HEK293 (cell line): ENCODE results near the gene MYO1C.

Experiments used
- BCL11A ChIP-seq: fragments of 450-650 bp; formaldehyde crosslinking; IDR thresholded peaks from 2 replicates; pipeline ENCODE4 v1.5.1; 2016; ENCODE audit warnings: low read depth, missing biosample characterization, missing genetic modification characterization
- HOXA7 ChIP-seq: sonication (generic); formaldehyde crosslinking; IDR thresholded peaks from 2 replicates; pipeline ENCODE4 v1.8.1; 2022; ENCODE audit warnings: missing genetic modification reagents, borderline replicate concordance
- KLF10 ChIP-seq: fragments of 450-650 bp; IDR thresholded peaks from 2 replicates; pipeline ENCODE4 v1.5.1; 2018; ENCODE audit warnings: missing biosample characterization, mild to moderate bottlenecking, missing genetic modification characterization
- SETDB1 ChIP-seq: IDR thresholded peaks from one replicate; pipeline ENCODE4 v1.6.1; 2017; ENCODE audit warnings: mild to moderate bottlenecking, low read length, moderate library complexity, mixed read lengths; ENCODE audit not compliant: insufficient read length
- TRIM28 ChIP-seq: IDR thresholded peaks from 2 replicates; pipeline ENCODE4 v1.6.1; 2011; ENCODE audit warnings: low read length, control low read depth, borderline replicate concordance
- ZNF10 ChIP-seq: fragments of 450-650 bp; formaldehyde crosslinking; IDR thresholded peaks from 2 replicates; pipeline ENCODE4 v1.5.1; 2017; ENCODE audit warnings: missing biosample characterization, missing genetic modification characterization
- ZNF157 ChIP-seq: fragments of 450-650 bp; formaldehyde crosslinking; IDR thresholded peaks from 2 replicates; pipeline ENCODE4 v1.5.1; 2016; ENCODE audit warnings: missing biosample characterization, missing genetic modification characterization
- ZNF426 ChIP-seq: fragments of 450-650 bp; formaldehyde crosslinking; IDR thresholded peaks from 2 replicates; pipeline ENCODE4 v1.5.1; 2017; ENCODE audit warnings: missing biosample characterization, missing genetic modification characterization, mild to moderate bottlenecking, inconsistent platforms, moderate library complexity
- ZNF488 ChIP-seq: fragments of 450-650 bp; formaldehyde crosslinking; IDR thresholded peaks from 2 replicates; pipeline ENCODE4 v1.5.1; 2016; ENCODE audit warnings: missing biosample characterization, missing genetic modification characterization
- ZNF549 ChIP-seq: fragments of 450-650 bp; IDR thresholded peaks from 2 replicates; pipeline ENCODE4 v1.5.1; 2018; ENCODE audit warnings: missing biosample characterization, missing genetic modification characterization, mild to moderate bottlenecking, inconsistent platforms, moderate library complexity
- ZNF600 ChIP-seq: fragments of 450-650 bp; formaldehyde crosslinking; IDR thresholded peaks from 2 replicates; pipeline ENCODE4 v1.5.1; 2016; ENCODE audit warnings: missing biosample characterization, missing genetic modification characterization
- ZNF785 ChIP-seq: fragments of 450-650 bp; formaldehyde crosslinking; IDR thresholded peaks from 2 replicates; pipeline ENCODE4 v1.5.1; 2016; ENCODE audit warnings: missing biosample characterization, missing genetic modification characterization
- TF ChIP-seq, protein P1 (sequence below): fragments of 450-650 bp; formaldehyde crosslinking; IDR thresholded peaks from 2 replicates; pipeline ENCODE4 v1.5.1; 2016; ENCODE audit warnings: missing biosample characterization, missing genetic modification characterization

- peak; percentile 94 for TF ChIP-seq ZNF600
- no peak for TF ChIP-seq TRIM28
- TF ChIP-seq HOXA7 (CRISPR knock-in tag) = no peak
- TF ChIP-seq ZNF488 (tag by site-specific recombination) = no peak
- TF ChIP-seq, protein P1, sequence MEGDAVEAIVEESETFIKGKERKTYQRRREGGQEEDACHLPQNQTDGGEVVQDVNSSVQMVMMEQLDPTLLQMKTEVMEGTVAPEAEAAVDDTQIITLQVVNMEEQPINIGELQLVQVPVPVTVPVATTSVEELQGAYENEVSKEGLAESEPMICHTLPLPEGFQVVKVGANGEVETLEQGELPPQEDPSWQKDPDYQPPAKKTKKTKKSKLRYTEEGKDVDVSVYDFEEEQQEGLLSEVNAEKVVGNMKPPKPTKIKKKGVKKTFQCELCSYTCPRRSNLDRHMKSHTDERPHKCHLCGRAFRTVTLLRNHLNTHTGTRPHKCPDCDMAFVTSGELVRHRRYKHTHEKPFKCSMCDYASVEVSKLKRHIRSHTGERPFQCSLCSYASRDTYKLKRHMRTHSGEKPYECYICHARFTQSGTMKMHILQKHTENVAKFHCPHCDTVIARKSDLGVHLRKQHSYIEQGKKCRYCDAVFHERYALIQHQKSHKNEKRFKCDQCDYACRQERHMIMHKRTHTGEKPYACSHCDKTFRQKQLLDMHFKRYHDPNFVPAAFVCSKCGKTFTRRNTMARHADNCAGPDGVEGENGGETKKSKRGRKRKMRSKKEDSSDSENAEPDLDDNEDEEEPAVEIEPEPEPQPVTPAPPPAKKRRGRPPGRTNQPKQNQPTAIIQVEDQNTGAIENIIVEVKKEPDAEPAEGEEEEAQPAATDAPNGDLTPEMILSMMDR = no peak
- no peak for TF ChIP-seq BCL11A (tag by site-specific recombination)
- no peak for TF ChIP-seq KLF10 (tag by site-specific recombination)
- TF ChIP-seq SETDB1 = no peak
- TF ChIP-seq ZNF157 (tag by site-specific recombination) = no peak
- TF ChIP-seq ZNF426 = no peak
- no peak for TF ChIP-seq ZNF549 (tag by site-specific recombination)
- no peak for TF ChIP-seq ZNF785 (tag by site-specific recombination)
- TF ChIP-seq ZNF10 (tag by site-specific recombination) = 0 out of 2 replicates have a peak, but pooled peaks have one; percentile 44
Measured at GRCh38 chr17:1486802-1487695, 5.4 kb downstream of the MYO1C start.
